Measurements from ENCODE around the gene PLCG1.
"Not testable (repeated sequence)": the region's sequence is repeated elsewhere in the genome, so short reads cannot be mapped to it uniquely, and the experiment has no call there.

The PLCG1 gene

GRCh38 chr20:41124451-41125094, 12.8 kb upstream of the PLCG1 start:
- no peak for DNase-seq (ENCODE audit: low spot score)

GRCh38 chr20:41125530-41126457, 11.5 kb upstream of the PLCG1 start:
- DNase-seq (ENCODE audit: low spot score), result no peak

GRCh38 chr20:41126719-41127118, 10.6 kb upstream of the PLCG1 start:
- no peak for DNase-seq (ENCODE audit: low spot score)

GRCh38 chr20:41128317-41128716, 9.0 kb upstream of the PLCG1 start:
- not testable (repeated sequence) for DNase-seq (ENCODE audit: low spot score)

- no peak for DNase-seq (ENCODE audit: low spot score)
Observed at GRCh38 chr20:41131594-41132387, 5.6 kb upstream of the PLCG1 start.

- DNase-seq (ENCODE audit: low spot score), result not testable (repeated sequence)
Observed at GRCh38 chr20:41132388-41132775, 5.0 kb upstream of the PLCG1 start.

- DNase-seq (ENCODE audit: low spot score), result peak; percentile 47
Observed at GRCh38 chr20:41133709-41134361, 3.5 kb upstream of the PLCG1 start.

GRCh38 chr20:41134362-41135186, 2.8 kb upstream of the PLCG1 start:
- DNase-seq (ENCODE audit: low spot score), result no peak

GRCh38 chr20:41135187-41135887, 2.0 kb upstream of the PLCG1 start:
- DNase-seq (ENCODE audit: low spot score), result peak; percentile 69

GRCh38 chr20:41135888-41136679, 1.3 kb upstream of the PLCG1 start:
- no peak for DNase-seq (ENCODE audit: low spot score)

- peak; percentile 50 for DNase-seq (ENCODE audit: low spot score)
Observed at GRCh38 chr20:41137614-41138474, 501 bp downstream of the PLCG1 start.

- DNase-seq (ENCODE audit: low spot score), result peak; percentile 43
Observed at GRCh38 chr20:41138475-41139226, 1.3 kb downstream of the PLCG1 start.

GRCh38 chr20:41139227-41140093, 2.1 kb downstream of the PLCG1 start:
- DNase-seq (ENCODE audit: low spot score), result peak; percentile 49

GRCh38 chr20:41140226-41141133, 3.1 kb downstream of the PLCG1 start:
- no peak for DNase-seq (ENCODE audit: low spot score)

GRCh38 chr20:41141153-41141815, 3.9 kb downstream of the PLCG1 start:
- no peak for DNase-seq (ENCODE audit: low spot score)

Measured in CD4-positive, alpha-beta T cell treated with Interleukin-15 for 4 hours (primary cell).